Measurements from ENCODE around the gene PIWIL4.

DNA sequence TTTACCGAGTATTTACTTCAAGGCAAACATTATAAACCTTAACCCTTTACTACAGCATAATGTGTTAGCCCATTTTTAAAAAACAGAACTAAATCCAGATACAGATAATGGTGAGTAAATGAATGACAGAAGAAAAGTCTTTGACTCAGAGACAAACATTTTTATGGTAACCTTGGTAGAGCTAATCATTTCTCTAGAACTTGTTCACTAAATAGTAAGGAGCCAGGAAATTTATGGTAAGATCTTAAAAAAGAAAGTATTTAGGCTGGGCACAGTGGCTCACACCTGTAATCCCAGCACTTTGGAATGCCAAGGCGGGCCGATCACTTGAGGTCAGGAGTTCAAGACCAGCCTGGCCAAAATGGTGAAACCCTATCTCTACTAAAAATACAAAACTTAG is 35.0 kb upstream of the PIWIL4 start:
- TF ChIP-seq, protein P1, sequence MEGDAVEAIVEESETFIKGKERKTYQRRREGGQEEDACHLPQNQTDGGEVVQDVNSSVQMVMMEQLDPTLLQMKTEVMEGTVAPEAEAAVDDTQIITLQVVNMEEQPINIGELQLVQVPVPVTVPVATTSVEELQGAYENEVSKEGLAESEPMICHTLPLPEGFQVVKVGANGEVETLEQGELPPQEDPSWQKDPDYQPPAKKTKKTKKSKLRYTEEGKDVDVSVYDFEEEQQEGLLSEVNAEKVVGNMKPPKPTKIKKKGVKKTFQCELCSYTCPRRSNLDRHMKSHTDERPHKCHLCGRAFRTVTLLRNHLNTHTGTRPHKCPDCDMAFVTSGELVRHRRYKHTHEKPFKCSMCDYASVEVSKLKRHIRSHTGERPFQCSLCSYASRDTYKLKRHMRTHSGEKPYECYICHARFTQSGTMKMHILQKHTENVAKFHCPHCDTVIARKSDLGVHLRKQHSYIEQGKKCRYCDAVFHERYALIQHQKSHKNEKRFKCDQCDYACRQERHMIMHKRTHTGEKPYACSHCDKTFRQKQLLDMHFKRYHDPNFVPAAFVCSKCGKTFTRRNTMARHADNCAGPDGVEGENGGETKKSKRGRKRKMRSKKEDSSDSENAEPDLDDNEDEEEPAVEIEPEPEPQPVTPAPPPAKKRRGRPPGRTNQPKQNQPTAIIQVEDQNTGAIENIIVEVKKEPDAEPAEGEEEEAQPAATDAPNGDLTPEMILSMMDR (IDR thresholded peaks at IDR 0.05 in 8 of 11, conservative IDR thresholded peaks at IDR 0.05 in 3 of 11) = no peak
- no peak for TF ChIP-seq POLR2A (IDR thresholded peaks at IDR 0.05)

Data from spleen (tissue), 7 donors.